Endothelial cell of umbilical vein (primary cell): ENCODE data around the gene LCE1A. TPM values are rescaled to one million over a fixed set of nuclear protein-coding genes. Genes with fewer than 3 reads are reported as not detected.

ENCODE experiments used
- BruUV-seq: library from RNA; stranded (reverse); fragments of 400-500 nt; replicated peaks from 2 replicates; lab custom pipeline; 2021; lab: Mats Ljungman, UMichigan
- CTCF ChIA-PET: fragments of 300-600, 350-600 bp; sonication (Branson Sonifier 250); formaldehyde crosslinking; loops from one replicate; lab custom pipeline; 2021; ENCODE audit warnings: antibody characterized with exemption, inconsistent platforms; lab: Charles Lee
- POLR2A ChIA-PET: fragments of 300-600, 350-600 bp; sonication (Branson Sonifier 250); formaldehyde crosslinking; loops from one replicate; lab custom pipeline; 2021; ENCODE audit warnings: antibody characterized with exemption, inconsistent platforms; lab: Charles Lee
- DNase-seq: peaks from one replicate; pipeline ENCODE4 v3.0.0-alpha.2; 2011; ENCODE audit warnings: low read depth, low spot score
- FAIRE-seq: peaks from 2 replicates; lab custom pipeline; 2011; peaks lifted over from hg19 to GRCh38; lab: Jason Lieb, UNC
- H2AFZ ChIP-seq: 2 replicates; pipeline ENCODE4 v1.6.0; 2012; ENCODE audit warnings: low read depth, low read length, control low read depth, inconsistent platforms
- H3K27ac ChIP-seq: 2 replicates; pipeline ENCODE4 v1.5.1; 2011; ENCODE audit warnings: low read depth, mild to moderate bottlenecking, control low read depth, low read length, moderate library complexity; ENCODE audit not compliant: insufficient read depth
- H3K27me3 ChIP-seq, 2 experiments: 2 replicates each; pipeline versions ENCODE4 v1.6.0 to v1.6.1; 2011; ENCODE audit warnings: low read length in 2 of 2, mixed read lengths in 1 of 2; ENCODE audit not compliant: control insufficient read depth in 2 of 2, insufficient read depth in 2 of 2
- H3K36me3 ChIP-seq, 2 experiments: 2 replicates in 1 of 2; 3 replicates in 1 of 2; pipeline ENCODE4 v1.5.1; 2011; ENCODE audit warnings: low read length in 2 of 2, mild to moderate bottlenecking in 1 of 2, moderate library complexity in 1 of 2; ENCODE audit not compliant: control insufficient read depth in 2 of 2, insufficient read depth in 2 of 2; ENCODE audit errors: extremely low read depth in 1 of 2
- H3K4me1 ChIP-seq: 3 replicates; pipeline ENCODE4 v1.5.1; 2011; ENCODE audit warnings: mild to moderate bottlenecking, low read length; ENCODE audit not compliant: control insufficient read depth, insufficient read depth; ENCODE audit errors: extremely low read depth
- H3K4me2 ChIP-seq: 2 replicates; pipeline ENCODE4 v1.6.1; 2011; ENCODE audit warnings: low read length, control low read depth, mixed read lengths; ENCODE audit not compliant: insufficient read depth
- H3K4me3 ChIP-seq, 3 experiments: fragments of 200-600 bp in 1 of 3; sonication (generic), shearing (Covaris generic) in 1 of 3; replicated peaks in 1 of 3; 2 replicates each; pipeline ENCODE4 v1.5.1; 2011 to 2016; ENCODE audit warnings: control low read depth in 3 of 3, low read length in 3 of 3, mild to moderate bottlenecking in 2 of 3, inconsistent platforms in 1 of 3, low read depth in 1 of 3, moderate library complexity in 1 of 3; ENCODE audit not compliant: insufficient read depth in 1 of 3
- H3K79me2 ChIP-seq: 2 replicates; pipeline ENCODE4 v1.6.0; 2012; ENCODE audit warnings: low read length, inconsistent platforms; ENCODE audit not compliant: control insufficient read depth, insufficient read depth
- H3K9ac ChIP-seq: replicated peaks from 2 replicates; pipeline ENCODE3; 2011; ENCODE audit warnings: low read length, control low read depth; ENCODE audit not compliant: insufficient read depth; ENCODE audit errors: extremely low read depth
- H3K9me1 ChIP-seq: replicated peaks from 3 replicates; pipeline ENCODE4 v1.6.0; 2011; ENCODE audit warnings: mild to moderate bottlenecking, low read length; ENCODE audit not compliant: control insufficient read depth, insufficient read depth; ENCODE audit errors: extremely low read depth
- H3K9me3 ChIP-seq: replicated peaks from 2 replicates; pipeline ENCODE4 v1.5.1; 2012; ENCODE audit warnings: low read length, inconsistent platforms; ENCODE audit not compliant: control insufficient read depth, insufficient read depth
- H4K20me1 ChIP-seq: replicated peaks from 2 replicates; pipeline ENCODE3; 2011; ENCODE audit warnings: mild to moderate bottlenecking, low read length; ENCODE audit not compliant: control insufficient read depth, insufficient read depth; ENCODE audit errors: extremely low read depth
- EZH2 ChIP-seq: IDR thresholded peaks from 2 replicates; pipeline ENCODE4 v1.6.1; 2012; ENCODE audit warnings: borderline replicate concordance, low read depth, mild to moderate bottlenecking, moderate library complexity, low read length, inconsistent platforms; ENCODE audit not compliant: severe bottlenecking
- FOS ChIP-seq: IDR thresholded peaks from 2 replicates; pipeline ENCODE4 v1.6.1; 2011; ENCODE audit warnings: mild to moderate bottlenecking, low read length, moderate library complexity, borderline replicate concordance; ENCODE audit not compliant: insufficient read depth
- GATA2 ChIP-seq: IDR thresholded peaks from 2 replicates; pipeline ENCODE4 v1.7.0; 2011; ENCODE audit warnings: low read depth, mild to moderate bottlenecking, moderate library complexity, mixed read lengths, low read length; ENCODE audit not compliant: insufficient read length, insufficient read depth
- JUN ChIP-seq: IDR thresholded peaks from 2 replicates; pipeline ENCODE4 v1.6.1; 2011; ENCODE audit warnings: borderline replicate concordance, low read depth; ENCODE audit not compliant: insufficient read length, insufficient read depth
- MYC ChIP-seq: IDR thresholded peaks from one replicate; pipeline ENCODE4 v1.6.1; 2011; ENCODE audit warnings: mild to moderate bottlenecking, low read depth, low read length
- POLR2A ChIP-seq: IDR thresholded peaks from 2 replicates; pipeline ENCODE4 v1.6.1; 2012; ENCODE audit warnings: low read depth, mild to moderate bottlenecking, control low read depth, low read length
- POLR2AphosphoS5 ChIP-seq: IDR thresholded peaks from 2 replicates; pipeline ENCODE4 v1.6.1; 2012; ENCODE audit warnings: low read depth, mild to moderate bottlenecking, control low read depth, low read length, moderate library complexity; ENCODE audit not compliant: insufficient read depth
- dilution Hi-C: fragments of 300-500 bp; cut with MboI; formaldehyde crosslinking; loops from one replicate; pipeline ENCODE4 v1.15.0; 2019; ENCODE audit warnings: low sequenced_read_pairs; ENCODE audit not compliant: extremely low pct_ligation_motif_present
- intact Hi-C: fragments of 100-400 bp; cut with micrococcal nuclease; formaldehyde crosslinking; loops from one replicate; pipeline ENCODE4 v1.10.0; 2022
- polyA plus RNA-seq, 4 experiments: library from polyadenylated mRNA; depleted of rRNA in 3 of 4; stranded (reverse) in 3 of 4; unstranded in 1 of 4; fragments of >200 nt; gene quantifications; 2 replicates each; pipeline versions ENCODE4 v1.2.1 to v1.2.3, GENCODE V29; 2011 to 2012; ENCODE audit warnings: missing spikeins in 1 of 4
- total RNA-seq: library from RNA; stranded (reverse); gene quantifications from 2 replicates; pipeline ENCODE4 v1.2.3, GENCODE V29; 2021
- TF ChIP-seq, protein P1 (sequence below): IDR thresholded peaks from 2 replicates; pipeline ENCODE4 v1.6.1; 2011; ENCODE audit not compliant: insufficient read depth, insufficient read length
- TF ChIP-seq, protein P2 (sequence below), 2 donors: IDR thresholded peaks; 1 replicate in 1 of 2; 2 replicates in 1 of 2; pipeline ENCODE4 v1.5.1; 2011; ENCODE audit warnings: low read length in 2 of 2, mild to moderate bottlenecking in 2 of 2, moderate library complexity in 2 of 2, control low read depth in 1 of 2, inconsistent platforms in 1 of 2, low read depth in 1 of 2; ENCODE audit not compliant: insufficient read depth in 1 of 2; ENCODE audit errors: extremely low read depth in 1 of 2

LCE1A gene
- total and polyA plus RNA-seq, 2 donors (not counting 3 experiments of a cell fraction or from before 2014, with no cell fraction given): not detected

DNA sequence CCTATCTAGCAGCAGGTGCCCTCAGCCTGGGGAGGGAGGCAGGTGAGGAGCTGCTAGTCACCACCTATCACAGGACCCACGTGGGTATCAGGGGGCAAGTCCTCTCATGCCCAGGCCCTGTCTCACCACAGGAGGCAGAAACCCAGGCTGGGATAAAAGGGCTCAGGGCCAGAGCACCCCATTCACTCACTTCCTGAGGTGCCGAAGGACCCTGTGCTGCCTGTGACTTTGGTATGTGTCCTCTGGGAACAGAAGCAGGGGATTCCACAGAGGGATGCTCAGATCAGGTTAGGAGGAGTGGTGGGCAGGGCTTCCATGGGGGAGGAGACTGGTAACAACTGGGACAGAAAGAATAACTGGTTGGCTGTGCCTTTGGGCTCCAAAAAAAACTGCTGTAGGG lies 41.2 kb upstream of the LCE1A start, which contains the start of gene LCE1E:
Gene LCE1E, plus strand, starts transcription at position 181 of the 400 bp plus-strand sequence. CDS start 1,043 bp downstream, outside the sequence.
- Histone ChIP-seq H3K9me3 (no peaks in the 10 kb centered on the region), H4K20me1 (no peaks in the 10 kb centered on the region), H3K4me2 (no peak within 1 kb of the TSS), H3K36me3 (no peaks in the 10 kb centered on the region), H3K4me3 (no peak within 1 kb of the TSS), H3K9me1 (no peaks in the 10 kb centered on the region), H3K4me1 (no peaks in the 10 kb centered on the region), H3K27ac (no peak within 1 kb of the TSS), H3K9ac (no peak within 1 kb of the TSS), H3K79me2 (no peaks in the 10 kb centered on the region), H3K27me3 (no peaks in the 10 kb centered on the region), H2AFZ (no peak within 1 kb of the TSS)
- dilution Hi-C loops (no loop called here), intact Hi-C loops (no loop called here)
- FAIRE-seq: no peak
- ChIA-PET CTCF (no interaction called here), POLR2A (no interaction called here)
- TF ChIP-seq, protein P1, sequence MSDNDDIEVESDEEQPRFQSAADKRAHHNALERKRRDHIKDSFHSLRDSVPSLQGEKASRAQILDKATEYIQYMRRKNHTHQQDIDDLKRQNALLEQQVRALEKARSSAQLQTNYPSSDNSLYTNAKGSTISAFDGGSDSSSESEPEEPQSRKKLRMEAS: no peak
- TF ChIP-seq MYC: no peak
- TF ChIP-seq POLR2A: no peak
- no peak for TF ChIP-seq EZH2
- TF ChIP-seq POLR2AphosphoS5: no peak
- TF ChIP-seq, protein P2, sequence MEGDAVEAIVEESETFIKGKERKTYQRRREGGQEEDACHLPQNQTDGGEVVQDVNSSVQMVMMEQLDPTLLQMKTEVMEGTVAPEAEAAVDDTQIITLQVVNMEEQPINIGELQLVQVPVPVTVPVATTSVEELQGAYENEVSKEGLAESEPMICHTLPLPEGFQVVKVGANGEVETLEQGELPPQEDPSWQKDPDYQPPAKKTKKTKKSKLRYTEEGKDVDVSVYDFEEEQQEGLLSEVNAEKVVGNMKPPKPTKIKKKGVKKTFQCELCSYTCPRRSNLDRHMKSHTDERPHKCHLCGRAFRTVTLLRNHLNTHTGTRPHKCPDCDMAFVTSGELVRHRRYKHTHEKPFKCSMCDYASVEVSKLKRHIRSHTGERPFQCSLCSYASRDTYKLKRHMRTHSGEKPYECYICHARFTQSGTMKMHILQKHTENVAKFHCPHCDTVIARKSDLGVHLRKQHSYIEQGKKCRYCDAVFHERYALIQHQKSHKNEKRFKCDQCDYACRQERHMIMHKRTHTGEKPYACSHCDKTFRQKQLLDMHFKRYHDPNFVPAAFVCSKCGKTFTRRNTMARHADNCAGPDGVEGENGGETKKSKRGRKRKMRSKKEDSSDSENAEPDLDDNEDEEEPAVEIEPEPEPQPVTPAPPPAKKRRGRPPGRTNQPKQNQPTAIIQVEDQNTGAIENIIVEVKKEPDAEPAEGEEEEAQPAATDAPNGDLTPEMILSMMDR (IDR thresholded peaks at IDR 0.05; ENCODE audit: extremely low read depth in 1 of 2, insufficient read depth in 1 of 2, low read depth in 1 of 2, low read length in 2 of 2): no peak
- no peak for TF ChIP-seq JUN
- no peak for TF ChIP-seq GATA2
- TF ChIP-seq FOS: no peak
- no peak for DNase-seq
- BruUV-seq: no TSS peak
